ENCODE measurements around the gene PRRG2.

The PRRG2 gene

DNA sequence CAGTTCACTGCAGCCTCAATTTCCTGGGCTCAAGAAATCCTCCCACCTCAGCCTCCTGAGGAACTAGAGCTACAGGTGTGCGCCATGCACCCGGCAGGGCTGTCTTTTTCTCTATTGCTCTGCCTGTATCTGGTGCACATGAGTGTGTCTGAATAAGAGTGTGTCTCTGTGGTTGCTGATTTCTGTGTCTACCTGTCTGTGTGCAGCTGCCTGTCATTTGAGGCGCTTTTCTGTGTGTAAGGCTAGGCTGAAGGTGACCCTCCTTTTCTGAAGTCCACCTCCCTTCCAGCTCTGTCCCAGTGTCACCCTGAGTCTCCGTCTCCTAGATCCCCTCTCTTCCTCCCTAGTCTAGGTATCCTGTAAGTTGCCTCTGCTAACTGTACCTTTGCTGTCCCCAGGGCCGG is 8.4 kb downstream of the PRRG2 start:
- DNase-seq (ENCODE audit: low spot score) = no peak

DNA sequence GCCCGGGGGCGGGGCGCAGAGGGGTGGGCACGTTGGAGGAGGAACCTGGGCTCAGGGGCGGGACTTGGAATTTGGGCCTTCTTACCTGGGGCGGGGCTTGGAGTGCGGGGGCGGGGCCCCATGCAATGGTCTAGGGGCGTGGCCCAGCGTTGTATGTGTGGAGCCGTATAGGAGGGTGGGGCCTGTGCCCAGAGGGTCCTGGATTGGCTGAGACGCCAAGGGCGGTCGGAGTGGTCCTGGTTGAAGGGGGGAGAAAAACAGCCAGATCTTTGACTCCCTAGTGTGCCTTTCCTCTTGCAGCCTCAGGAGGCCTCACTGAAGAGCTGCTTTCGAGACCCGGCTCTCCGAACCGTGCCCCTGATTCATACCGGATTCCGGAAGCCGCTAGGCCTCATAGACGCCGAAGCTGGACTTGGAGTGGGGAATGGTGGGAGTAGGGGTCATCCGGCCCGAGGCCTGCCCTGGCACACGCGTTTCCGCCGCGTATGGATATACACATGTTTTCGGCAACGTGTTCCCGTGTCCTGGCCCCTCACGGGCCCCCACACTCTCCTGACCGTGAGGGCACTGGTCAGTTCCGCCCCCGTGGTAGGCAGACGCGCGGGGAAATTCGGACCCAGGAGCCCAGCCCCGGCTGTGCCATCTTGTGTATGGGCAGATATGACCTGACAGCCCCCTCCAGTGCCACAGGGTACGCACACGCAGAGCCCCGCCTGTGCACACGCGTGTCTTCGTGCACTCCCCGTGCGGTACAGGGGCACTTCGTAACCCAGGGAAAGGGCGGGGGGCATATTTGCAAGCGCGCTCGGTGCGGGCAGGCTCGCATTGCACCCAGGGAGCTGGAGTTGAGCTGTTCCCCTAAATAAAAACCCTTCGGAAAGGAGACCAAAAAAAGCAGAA is 9.2 kb downstream of the PRRG2 start:
- DNase-seq (ENCODE audit: low spot score) = peak; percentile 96

GRCh38 chr19:49590971-49591730 is 10.0 kb downstream of the PRRG2 start, which contains the start of gene PRR12:
PRR12 (plus strand) TSS chr19:49591182; CDS start chr19:49591655, 473 bp downstream.
- DNase-seq (ENCODE audit: low spot score) = peak; percentile 92

GRCh38 chr19:49591731-49592485 is 10.8 kb downstream of the PRRG2 start:
- DNase-seq (ENCODE audit: low spot score) = peak; percentile 61

DNA sequence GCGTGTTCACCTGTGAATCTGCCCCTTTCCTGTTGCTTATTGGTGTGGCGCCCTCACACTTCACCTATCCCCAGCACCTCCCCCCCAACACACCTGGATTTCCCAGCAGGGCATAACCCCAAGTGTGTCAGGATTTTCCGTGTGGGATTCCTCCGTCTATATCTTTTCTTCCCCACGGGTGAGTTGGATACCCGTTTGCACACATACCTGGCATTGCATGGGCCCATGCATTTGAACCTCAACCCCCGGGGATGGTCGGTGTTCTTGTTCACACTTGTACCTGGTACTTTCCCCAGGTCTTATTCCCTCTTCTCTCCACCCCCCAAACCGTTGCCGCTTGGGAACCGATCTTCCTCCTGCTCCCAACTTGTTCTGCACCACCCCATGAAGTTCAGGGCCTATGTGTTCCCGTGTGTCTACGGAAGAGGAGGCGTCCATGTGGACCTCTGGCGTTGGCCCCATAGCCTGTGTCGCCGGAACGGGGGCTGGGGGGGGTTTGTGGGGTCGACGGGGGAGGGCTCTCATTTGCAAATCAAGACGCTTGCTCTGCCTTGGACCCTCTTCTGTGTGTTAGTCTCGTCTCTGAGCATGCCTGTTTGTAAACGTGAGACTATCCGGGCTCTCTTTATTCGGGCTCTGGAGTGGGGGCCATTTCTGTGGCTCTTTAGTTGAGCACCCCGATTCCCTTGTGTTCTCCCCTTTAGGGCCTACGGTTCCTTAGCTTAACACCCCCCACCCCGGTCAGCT is 11.5 kb downstream of the PRRG2 start:
- peak; percentile 45 for DNase-seq (ENCODE audit: low spot score)

- DNase-seq (ENCODE audit: low spot score) = peak; percentile 100
Measured at GRCh38 chr19:49593233-49594113, 12.4 kb downstream of the PRRG2 start.

DNA sequence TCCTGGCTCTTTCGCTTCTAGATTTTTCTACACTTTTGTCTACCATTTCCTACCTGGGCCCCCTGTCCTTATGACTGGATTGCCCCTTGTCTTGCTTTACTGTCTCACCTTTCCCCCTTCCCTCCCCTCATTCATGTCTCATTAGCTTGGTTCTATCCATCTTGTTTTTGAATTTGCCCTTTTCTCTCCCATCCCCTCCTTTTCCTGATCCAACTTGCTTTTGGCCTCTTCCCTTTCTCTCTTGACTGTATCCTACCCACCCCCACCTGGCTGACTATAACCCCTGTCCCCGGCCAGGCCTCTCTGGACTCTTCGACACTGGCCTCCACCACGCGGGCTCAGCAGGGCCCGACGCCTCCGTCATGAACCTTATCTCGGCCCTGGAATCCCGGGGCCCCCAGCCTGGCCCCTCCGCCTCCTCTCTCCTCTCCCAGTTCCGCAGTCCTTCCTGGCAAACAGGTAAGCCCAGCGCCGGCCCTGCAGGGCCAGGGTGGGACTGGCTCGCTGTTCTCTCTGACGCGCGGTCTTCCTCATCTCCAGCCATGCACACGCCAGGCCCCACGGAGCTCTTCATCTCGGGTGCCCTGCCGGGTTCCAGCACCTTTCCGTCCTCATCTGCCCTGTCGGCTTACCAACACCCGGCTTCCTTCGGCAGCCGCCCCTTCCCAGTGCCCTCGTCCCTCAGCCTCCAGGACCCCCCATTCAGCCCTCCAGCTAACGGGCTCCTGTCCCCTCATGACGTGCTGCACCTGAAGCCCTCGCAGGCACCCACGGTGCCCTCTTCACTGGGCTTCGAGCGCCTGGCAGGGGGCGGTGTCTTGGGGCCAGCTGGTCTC is 13.3 kb downstream of the PRRG2 start:
- DNase-seq (ENCODE audit: low spot score) = no peak

DNA sequence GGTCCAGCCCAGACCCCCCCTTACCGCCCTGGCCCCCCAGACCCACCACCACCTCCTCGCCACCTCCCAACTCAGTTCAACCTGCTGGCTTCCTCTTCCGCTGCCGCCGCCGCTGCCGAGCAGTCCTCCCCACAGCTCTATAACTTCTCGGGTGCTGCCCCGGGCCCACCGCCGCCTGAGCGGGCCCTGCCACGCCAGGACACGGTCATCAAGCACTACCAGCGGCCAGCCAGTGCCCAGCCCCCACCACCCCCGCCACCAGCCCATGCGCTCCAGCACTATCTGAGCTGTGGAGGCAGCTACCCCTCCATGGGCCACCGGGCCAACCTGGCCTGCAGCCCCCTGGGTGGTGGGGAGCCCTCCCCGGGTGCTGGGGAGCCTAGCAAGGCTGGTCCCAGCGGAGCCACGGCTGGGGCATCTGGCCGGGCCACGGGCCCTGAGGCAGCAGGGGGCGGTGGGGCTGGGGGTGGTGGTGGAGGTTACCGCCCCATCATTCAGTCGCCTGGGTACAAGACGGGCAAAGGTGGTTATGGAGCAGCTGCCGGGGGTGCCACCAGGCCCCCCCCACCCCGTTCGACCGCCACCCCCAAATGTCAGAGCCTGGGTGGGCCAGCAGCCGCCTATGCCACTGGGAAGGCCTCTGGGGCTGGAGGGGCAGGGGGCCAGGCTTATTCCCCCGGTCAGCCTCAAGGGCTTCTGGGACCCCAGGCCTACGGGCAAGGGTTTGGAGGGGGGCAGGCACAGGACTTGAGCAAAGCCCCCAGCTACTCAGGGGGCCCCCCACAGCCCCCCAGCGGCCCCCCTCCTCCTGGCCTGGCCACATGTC is 14.1 kb downstream of the PRRG2 start:
- DNase-seq (ENCODE audit: low spot score) = no peak

DNA sequence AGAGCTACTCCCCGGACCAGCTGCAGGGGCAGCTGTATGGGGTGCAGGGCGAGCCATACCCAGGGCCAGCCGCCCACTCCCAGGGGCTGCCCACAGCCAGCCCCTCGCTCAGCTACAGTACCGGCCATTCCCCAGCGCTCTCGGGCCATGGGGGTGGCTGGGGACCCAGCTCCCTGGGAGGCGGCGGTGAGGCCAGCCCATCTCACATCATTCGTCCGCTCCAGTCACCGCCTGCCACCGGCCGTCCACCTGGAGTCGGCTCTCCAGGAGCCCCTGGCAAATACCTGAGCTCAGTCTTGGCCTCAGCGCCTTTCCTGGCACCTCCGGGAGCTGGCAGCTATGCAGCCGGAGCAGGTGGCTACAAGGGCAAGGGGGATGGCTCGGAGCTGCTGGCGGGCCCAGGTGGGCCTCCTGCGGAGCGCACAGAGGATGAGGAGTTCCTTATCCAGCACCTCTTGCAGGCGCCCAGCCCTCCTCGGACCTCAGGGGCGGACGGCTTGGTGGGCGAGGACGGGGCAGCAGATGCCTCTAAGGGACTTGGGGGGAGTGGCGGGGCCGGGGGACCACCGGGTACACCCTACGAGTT is 14.8 kb downstream of the PRRG2 start:
- DNase-seq (ENCODE audit: low spot score) = no peak

- no peak for DNase-seq (ENCODE audit: low spot score)
Measured at GRCh38 chr19:49596407-49596806, 15.3 kb downstream of the PRRG2 start.

DNA sequence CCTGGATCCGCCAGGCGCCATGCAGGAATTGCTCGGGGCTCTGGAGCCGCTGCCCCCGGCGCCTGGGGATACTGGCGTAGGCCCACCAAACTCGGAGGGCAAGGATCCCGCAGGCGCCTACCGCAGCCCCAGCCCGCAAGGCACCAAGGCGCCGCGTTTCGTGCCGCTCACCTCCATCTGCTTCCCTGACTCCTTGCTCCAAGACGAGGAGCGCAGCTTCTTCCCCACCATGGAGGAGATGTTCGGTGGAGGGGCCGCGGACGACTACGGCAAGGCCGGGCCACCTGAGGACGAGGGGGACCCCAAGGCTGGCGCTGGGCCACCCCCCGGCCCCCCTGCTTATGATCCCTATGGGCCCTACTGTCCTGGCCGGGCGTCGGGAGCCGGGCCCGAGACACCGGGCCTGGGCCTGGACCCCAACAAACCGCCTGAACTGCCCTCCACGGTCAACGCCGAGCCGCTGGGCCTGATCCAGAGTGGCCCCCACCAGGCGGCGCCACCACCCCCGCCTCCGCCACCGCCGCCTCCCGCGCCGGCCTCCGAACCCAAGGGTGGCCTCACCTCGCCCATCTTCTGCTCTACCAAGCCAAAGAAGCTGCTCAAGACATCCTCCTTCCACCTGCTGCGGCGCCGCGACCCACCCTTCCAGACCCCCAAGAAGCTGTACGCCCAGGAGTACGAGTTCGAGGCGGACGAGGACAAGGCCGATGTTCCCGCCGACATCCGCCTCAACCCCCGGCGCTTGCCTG is 16.0 kb downstream of the PRRG2 start:
- DNase-seq (ENCODE audit: low spot score) = no peak

- no peak for DNase-seq (ENCODE audit: low spot score)
Measured at GRCh38 chr19:49597703-49597974, 16.5 kb downstream of the PRRG2 start.

DNA sequence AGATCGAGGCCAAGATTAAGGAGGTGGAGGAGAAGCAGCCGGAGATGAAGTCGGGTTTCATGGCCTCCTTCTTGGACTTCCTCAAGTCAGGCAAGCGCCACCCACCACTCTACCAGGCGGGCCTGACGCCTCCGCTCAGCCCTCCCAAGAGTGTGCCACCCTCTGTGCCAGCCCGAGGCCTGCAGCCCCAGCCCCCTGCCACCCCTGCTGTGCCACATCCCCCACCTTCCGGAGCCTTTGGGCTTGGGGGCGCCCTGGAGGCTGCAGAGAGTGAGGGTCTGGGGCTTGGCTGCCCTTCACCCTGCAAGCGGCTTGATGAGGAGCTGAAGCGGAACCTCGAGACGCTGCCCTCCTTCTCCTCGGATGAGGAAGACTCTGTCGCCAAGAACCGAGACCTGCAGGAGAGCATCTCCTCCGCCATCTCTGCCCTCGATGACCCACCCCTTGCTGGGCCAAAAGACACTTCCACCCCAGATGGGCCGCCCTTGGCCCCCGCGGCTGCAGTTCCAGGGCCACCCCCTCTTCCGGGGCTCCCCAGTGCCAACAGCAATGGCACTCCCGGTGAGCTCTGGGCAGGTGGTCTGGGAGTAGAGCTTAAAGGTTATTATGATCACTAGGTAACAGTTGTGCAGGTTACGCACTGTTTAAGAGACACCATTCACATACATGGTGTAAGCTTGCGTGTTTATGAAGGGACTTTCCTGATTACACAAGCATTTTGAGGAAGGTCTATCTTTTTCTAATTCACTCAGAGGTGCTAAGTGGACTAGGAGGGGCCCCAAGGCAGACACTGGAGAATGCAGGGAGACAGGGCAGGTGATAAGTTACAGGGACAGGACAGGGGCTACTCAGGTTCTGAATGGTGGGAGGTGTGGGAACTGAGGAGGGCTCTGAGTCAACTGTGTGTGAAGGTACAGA is 18.5 kb downstream of the PRRG2 start:
- DNase-seq (ENCODE audit: low spot score) = no peak

DNA sequence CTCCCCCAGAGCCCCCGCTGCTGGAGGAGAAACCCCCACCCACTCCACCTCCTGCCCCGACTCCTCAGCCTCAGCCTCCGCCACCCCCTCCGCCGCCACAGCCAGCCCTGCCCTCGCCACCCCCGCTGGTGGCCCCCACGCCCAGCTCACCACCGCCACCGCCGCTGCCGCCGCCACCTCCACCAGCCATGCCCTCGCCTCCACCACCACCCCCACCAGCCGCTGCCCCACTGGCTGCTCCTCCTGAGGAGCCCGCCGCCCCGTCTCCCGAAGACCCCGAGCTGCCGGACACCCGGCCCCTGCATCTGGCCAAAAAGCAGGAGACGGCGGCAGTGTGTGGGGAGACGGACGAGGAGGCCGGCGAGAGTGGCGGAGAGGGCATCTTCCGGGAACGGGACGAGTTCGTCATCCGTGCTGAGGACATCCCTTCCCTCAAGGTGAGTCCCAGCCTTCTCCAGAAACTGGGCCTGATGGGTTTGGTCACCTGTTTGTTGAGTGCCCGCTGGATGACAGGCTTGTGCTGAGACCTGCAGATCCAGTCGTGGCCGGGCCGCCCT is 20.4 kb downstream of the PRRG2 start:
- DNase-seq (ENCODE audit: low spot score) = no peak

GRCh38 chr19:49602806-49603205 is 21.7 kb downstream of the PRRG2 start:
- DNase-seq (ENCODE audit: low spot score) = no peak

GRCh38 chr19:49605605-49606004 is 24.5 kb downstream of the PRRG2 start:
- DNase-seq (ENCODE audit: low spot score) = no peak

Data from hepatic stellate cell (primary cell).